ENCODE results near the gene TNRC18.
"Not testable (repeated sequence)": the region's sequence is repeated elsewhere in the genome, so short reads cannot be mapped to it uniquely, and the experiment has no call there.

Gene TNRC18

DNA sequence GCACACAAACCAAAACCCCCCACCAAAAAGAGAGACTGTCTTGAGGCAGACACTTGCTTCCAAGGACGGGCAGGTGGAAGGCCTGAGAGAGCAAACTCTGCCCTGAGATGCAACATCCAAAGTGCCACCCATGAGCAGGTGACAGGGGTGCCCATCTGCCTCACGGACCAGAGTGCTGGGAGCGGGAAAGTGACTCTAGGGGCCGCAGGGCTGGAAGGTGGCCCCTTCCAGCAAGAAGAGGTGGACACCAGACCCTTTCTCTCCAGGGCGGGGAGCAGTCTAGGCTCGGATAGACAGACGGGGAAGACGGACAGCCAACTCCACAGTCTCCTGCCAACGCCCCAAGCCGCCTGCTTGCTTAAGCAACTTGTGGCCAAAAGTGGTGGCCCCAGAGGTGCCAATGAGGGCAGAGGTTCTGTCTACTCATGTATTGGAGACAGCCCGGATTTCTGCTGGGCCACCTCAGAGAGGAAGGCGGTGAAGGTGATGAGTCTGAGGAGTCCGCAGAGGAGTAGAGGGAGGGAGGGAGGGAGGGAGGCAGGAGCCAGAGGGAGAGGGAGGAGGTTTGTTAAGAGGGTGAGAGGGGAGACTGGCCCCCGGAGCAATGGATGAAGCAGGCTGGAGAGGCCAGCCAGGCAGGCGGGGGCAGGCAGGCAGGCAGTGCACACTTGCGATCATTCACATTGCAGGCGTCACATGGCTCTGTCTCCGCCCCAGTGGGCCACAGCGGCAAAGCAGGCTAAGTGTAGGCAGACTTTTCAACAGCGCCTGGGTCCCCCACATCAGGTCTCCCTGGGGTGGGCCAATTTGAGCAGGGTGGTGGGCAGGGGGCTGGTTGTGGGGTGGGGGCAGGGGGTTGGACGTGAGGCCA lies 75.3 kb downstream of the TNRC18 start:
- DNase-seq, result no peak

DNA sequence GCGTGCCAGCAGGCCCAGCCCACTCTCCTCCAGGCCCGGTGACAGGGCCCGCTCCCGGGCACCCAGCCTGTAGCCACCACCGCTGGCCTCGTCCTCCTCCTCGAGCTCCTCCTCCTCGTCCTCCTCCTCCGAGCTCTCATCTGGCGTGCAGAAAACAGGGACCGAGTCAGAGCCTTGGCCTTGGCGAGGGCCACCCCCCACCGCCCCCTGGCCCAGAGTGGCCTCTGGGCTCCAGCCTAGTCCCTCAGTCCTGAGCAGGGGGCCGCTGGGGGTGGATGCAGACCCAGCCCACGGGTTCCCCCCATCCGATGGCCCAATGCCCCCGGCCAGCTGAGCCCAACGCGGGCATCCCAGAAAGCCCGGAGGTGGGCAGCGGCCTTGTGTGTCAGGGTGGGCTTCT lies 78.0 kb downstream of the TNRC18 start:
- no peak for DNase-seq

DNA sequence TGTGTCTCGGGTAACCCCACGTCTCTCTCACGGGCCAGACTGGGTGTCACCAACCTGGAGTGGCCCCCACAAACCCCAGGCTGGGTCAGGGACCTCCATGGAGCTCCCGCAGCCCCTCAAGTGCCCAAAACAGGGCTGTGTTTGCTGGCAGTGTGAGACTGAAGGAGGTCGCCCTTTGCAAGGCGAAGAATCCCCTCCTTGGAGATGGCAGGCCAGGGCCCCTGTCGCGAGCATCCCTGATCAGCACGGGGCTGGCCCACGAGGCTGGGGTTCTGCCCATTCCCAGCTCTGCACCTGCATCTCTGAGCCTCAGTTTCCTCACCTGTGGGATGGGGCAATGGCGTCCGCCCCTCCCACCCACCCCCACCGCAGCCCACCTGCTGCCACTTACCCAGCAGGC lies 78.5 kb downstream of the TNRC18 start:
- DNase-seq, result no peak

DNA sequence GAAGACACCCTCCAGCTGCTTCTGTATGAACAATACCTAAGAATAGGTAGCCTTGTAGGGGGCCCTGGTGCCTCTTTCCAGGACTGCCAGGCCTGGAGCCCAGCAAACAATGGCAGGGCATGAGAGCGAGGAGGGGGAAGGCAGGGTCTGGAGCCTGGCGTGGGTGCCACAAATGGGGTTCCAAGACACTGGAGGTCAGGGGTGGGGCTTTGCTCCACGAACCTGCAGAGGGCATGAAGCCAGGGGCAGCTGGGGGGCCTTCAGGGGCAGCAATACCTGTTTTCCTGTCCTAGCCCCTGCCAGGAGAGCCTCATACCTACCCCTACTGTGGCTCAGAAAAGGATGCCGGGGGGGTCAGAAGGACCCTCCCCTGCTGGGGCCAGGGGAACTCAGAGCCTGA lies 79.3 kb downstream of the TNRC18 start:
- DNase-seq, result no peak

DNA sequence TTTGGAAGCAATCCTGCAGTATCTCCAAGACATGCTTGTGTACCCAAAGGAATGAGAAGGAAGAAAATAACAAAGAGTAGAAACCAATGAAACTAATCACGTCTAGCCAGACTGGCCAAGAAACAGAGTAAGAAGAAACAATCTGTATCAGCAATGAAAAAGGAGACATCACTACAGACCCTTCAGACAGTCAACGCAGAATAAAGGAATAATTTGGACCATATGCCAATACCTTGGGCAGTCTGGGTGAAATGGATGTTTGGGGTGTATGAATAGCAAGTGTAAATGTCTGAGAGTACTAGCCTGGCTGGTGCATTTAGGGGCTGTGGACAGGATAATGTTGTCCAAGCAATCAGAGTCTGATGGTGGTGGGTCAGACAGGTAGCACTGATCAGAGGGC lies 79.8 kb downstream of the TNRC18 start:
- DNase-seq, result no peak

DNA sequence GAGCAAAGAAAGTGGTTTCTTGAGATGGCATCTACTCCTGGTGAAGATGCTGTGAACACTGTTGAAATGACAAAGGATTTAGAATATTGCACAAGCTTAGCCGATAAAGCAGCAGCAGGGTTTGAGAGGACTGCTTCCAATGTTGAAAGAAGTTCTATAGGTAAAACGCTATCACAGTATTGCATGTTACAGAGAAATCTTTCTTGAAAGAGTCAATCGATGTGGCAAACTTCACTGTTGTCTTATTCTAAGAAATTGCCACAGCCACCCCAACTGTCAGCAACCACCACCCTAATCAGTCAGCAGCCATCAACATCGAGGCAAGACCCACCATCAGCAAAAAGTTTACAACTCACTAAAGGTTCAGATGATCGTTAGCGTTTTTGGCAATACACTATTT lies 81.0 kb downstream of the TNRC18 start:
- no peak for DNase-seq

DNA sequence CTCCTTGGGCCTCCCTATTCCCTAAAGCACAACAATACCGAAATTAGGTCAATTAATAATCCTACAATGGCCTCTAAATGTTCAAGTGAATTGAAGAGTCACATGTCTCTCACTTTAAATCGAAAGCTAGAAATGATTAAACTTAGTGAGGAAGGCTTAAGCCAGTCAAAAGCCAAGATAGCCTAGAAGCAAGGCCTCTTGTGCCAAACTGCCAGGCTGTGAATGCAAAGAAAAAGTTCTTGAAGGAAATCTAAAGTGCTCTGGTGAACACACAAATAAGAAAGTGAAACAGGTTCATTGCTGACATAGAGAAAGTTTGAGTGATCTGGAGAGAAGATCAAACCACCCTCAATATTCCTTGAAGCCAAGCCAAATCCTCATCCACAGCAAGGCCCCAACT lies 83.7 kb downstream of the TNRC18 start:
- no peak for DNase-seq

DNA sequence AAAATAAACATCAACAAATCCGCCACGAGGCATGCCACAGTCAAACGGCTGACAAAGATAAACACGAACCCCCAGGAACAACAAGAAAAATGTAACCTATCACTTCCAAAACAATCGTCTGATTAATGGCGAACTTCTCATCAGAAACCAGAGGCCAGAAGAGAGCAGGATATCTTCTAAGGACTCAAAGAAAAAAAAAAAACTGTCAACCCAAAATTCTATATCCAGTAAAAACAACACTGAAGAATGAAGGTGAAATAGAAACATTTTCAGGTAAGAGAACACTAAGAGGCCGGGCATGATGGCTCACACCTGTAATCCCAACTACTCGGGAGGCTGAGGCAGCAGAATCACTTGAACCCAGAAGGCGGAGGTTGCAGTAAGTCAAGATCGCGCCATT lies 86.6 kb downstream of the TNRC18 start:
- no peak for DNase-seq

DNA sequence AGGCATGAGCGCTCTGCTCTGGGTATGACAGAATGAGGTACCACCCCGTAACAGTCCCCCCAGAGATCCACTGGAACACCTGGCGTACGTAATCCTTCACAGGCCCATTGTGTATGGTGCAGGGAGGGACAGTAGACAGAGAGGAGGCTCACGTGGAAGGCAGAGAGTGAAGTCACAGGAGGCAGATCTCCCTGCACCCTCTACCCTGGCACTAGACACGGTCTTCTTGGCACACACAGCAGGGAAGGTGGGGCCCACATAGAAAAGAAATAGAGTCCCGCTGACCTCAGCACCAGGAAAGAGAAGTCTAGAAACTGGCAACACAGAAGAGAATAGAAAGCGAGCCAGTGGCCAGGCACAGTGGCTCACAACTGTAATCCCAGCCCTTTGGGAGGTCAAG lies 89.0 kb downstream of the TNRC18 start:
- DNase-seq, result no peak

DNA sequence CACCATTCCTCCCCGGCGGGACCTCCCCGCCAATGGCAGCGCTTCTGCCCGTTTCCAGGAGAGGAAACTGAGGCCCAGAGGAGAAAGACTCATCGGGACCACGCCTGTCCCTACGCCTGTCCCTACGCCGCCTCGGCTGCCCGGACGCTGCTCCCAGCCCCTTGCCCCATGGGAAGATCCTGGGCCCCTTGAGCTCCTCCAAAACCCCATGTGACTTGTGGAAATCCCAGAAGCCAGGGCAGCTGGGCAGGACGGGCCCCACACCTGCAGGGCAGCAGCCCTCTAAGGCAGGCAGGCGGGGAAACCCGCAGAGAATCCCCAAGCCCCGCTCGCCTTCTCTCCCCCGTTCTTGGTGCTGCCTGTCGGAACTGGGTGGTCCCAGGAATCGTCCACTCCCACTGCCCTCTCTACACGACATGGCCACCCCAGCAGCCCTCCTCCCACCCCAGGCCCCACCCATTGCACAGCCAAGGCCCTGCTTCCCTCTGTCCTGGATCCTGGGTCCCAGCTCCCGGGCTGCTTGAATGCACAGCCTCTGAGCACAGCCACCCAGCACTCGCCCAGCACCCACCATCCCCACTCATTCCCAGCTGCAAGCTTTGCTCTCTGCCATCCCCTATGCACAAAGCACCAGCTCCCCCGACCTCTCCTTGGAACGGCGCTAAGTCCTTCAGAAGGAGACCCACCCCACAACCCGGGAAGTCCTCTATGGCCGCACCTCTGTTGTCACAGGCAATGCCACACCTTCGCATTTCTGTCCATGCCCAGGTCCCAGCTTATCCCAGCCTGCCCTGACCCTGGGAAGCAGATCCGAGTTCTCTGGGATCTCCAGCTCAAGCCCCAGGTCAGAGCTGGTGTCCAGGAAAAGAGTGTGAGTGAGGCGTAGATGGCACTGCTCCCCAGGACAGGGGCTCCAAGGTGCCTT lies 90.3 kb downstream of the TNRC18 start:
- DNase-seq, result no peak

DNA sequence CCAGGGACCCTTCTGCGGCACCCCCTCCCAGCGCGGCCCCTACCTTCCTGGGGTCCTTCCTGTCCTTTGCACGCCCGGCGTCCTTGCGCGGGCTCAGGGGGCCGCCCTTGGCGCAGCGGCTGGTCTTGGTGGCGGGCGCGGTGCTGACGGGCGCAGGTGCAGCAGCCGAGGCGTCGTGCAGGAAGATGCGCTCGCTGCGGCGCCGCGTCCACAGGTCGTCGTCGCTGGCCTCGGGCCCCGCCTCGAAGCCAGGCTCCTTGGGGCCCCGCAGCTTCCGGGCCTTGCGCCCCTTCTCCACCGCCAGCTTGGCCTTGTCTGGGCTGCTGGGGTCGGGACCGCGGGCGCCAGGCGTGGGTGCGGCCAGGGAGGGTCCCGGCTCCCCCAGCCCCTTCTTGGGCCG lies 91.1 kb downstream of the TNRC18 start:
- no peak for DNase-seq

DNA sequence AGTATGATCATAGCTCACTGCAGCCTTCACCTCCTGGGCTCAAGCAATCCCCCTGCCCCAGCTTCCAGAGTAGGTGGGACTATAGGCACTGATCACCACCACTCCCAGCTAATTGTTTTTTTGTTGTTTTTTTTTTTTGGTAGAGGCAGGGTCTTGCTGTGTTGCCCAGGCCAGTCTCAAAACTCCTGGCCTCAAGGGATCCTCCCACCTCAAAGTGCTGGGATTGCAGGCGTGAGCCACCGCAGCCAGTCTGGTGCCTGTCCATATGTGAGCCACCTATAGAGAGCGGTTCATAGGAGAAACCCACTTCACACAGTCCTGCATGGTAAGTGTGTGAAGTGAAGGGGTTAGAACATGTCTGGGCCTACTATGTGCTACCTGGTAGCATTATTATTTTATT lies 93.3 kb downstream of the TNRC18 start:
- no peak for DNase-seq

DNA sequence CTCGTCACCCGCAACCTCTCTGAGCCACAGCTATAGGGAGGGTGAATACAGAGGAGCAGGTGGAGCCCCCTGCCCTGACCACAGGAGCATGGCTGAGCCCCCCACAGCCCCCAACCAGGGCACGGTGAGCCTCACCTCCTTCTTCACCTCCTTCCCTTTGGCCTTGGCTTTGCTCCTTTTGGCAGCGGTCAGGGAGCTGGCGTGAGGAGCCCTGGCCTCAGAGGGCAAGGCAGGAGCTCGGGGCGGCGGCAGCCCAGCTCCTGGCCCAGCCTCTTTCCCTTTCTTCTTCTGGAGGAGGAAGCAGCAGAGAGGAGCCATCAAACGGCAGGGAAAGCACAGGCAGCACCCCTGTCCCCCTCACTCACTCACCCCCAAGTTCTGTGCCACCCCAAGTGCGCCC lies 98.7 kb downstream of the TNRC18 start:
- no peak for DNase-seq

DNA sequence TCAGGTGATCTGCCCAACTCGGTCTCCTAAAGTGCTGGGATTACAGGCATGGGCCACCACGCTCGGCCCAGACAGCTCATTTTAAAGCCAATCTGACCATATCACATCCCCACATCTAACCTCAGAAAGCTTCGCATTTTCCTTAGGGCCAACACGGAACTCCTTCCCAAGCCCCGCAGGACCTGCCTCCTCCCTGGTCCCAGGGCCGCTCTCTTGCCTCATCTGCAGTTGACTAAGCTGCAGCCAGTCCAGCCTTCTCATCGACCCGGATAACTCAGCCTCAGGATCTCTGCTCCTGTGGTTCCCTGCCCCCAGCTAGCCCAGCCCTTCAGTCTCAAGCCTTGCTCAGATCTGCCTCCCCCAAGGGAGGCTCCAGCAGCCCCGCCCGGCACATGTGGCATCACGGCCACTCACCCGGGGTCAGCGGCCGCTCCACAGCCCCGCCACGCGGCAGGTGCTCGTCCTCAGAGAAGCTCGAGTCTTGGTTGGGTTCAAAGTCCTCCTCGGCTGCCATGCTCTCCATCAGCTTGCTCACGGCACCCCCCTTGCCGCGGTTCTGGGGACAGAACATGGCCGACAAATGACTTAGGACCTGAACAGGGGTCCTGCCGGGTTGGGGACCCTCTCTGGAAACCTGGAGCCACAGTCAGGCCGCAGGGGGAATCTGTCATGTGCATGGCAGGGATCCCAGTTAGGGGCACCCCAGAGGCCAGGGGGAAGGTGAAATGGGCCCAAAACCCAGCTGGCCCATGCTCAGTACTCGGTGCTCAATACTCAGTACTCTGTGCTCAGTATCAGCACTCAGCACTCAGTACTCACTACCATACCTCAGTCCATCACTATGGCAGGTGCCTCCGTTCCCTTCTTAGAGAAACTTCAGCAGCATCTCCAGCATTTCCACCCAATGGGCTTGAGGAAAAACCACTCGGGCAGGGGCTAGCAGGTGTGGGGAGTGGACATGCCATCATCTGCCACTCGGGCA lies 99.5 kb downstream of the TNRC18 start:
- not testable (repeated sequence) for DNase-seq

DNA sequence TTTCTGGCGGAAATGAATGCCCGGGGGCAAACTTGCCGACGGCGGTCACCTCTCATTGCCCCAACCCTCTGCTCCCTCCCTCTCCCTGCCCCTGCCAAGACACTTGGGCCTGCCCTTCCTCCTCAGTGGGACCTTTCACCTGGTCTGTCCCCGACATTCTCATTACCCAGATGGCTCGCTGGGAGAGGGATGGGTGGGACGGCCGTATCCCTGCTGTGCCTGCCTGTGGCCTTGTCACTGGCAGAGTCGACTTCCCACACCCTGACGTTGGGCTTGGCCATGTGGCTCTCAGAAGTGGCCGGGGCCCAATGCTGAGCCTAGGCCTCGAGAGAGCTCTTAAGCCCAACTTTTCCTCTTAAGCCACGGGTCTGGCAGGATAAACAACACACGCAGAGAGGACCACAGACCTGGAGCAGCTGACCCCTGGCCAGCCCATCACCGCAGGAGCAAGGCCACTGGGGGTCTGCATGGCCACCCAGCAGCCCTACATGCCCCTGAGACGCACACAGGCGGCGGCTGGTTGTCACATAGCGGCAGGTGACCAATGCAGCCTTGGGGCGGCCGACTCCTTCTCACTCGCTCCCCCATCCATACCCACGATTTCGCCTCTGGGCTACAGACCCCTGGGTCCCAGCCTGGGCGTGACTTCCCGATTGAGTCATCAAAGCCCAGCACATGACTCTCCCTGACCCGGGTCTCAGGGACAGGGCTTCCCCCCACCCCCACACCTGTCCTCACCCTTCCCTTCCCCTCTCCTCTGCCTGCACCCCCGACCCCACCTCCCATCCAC lies 100.8 kb downstream of the TNRC18 start:
- no peak for DNase-seq

DNA sequence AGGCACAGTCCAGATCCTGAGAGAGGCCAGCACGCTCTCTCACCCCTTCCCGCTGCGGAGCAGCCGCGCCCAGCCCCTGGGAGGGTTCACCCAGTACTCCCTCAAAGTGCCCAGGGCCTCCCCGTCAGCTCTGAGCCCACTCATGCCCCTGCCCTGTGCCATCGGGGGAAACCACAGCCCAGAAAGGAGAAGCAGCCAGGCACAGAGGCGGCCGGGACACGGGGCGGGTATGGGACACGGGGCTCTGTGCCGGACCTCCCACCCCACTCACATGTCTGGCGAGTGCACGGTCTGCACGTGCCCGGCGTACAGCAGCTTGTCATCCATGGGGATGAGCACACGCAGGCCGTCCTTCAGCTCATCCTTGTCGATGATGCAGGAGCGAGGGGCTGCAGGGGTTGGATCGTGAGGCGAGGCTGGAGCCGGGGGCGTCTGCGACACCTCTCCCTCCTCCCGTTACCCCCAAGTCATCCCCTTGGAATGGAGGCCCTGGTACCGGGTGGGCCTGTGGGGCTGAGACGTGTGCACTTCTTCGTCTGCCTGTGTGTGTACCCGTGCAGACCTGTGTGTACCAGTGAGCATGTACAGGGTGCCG lies 102.7 kb downstream of the TNRC18 start:
- no peak for DNase-seq

DNA sequence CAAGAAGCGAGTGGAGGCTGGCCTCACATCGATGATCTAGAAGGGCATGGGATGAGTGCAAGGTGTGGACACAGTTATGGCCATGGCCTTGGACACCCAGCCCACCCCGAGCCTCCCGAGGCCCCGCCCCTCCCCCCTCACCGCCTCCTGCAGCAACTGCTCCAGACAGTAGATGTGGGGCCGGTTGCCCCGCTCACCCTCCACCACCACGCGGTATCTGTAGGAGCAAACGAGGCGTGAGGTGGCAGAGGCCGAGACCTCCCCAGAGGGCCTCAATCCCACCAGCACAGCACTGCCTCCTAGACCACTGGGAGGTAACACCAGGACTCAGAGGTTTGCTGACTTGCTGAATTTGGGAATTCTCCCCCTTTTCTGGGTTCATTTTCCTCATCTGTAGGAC lies 103.2 kb downstream of the TNRC18 start:
- DNase-seq, result no peak

DNA sequence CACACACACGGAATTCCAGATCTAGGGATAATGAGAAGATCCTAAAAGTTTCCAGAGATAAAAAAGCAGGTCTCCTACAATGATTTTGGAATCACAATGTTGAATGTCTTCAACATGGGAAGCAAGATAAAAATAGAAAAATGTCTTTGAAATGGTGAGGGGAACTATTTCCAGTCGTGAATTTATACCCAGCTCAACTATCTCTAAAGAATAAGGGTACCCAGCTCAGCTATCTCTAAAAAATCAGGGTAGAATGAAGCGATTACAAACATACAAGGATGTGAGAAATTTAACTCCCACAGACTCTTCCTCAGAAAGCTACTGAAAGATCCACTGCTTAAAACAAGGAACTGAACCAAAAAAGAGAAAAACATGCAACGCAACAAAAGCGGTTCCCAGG lies 105.0 kb downstream of the TNRC18 start:
- DNase-seq, result not testable (repeated sequence)

DNA sequence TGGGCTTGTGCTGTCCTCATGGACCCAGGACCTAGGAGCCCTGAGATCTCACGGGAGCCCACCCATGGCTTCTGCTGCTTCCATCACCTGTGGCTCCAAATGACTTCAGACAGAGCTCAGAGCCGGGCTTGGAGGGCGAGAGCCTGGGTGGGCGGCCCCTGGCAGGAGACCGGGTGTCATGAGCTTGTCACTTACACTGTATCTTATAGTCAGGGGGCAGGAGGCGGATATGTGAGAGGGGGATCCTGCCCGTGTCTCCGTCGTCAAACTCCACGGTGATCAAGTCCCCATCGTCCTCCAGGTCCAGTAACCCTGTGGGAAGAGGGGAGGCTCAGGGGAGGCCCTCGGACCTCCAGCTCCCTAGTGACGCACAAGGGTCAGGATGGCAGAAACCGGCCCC lies 107.9 kb downstream of the TNRC18 start:
- DNase-seq, result no peak

DNA sequence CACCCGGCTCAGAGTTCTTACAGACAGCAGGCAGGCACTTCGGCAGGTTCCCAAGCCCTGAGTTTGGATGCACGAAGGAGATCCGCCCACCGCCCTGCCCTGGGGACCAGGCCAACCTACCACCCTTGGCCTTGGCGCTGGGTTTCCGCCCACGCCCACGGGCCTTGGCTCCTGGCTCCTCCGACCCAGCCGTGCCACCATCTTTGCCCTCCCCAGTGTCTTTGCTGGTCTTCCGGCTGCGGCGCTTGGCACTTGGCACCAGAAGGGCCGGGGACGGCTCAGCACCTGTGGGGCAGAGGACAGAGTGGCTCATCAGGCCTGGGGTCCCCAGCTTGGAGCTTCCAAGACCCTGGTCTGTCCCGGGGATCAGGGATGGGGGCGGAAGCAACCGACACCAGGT lies 108.8 kb downstream of the TNRC18 start:
- DNase-seq, result no peak

DNA sequence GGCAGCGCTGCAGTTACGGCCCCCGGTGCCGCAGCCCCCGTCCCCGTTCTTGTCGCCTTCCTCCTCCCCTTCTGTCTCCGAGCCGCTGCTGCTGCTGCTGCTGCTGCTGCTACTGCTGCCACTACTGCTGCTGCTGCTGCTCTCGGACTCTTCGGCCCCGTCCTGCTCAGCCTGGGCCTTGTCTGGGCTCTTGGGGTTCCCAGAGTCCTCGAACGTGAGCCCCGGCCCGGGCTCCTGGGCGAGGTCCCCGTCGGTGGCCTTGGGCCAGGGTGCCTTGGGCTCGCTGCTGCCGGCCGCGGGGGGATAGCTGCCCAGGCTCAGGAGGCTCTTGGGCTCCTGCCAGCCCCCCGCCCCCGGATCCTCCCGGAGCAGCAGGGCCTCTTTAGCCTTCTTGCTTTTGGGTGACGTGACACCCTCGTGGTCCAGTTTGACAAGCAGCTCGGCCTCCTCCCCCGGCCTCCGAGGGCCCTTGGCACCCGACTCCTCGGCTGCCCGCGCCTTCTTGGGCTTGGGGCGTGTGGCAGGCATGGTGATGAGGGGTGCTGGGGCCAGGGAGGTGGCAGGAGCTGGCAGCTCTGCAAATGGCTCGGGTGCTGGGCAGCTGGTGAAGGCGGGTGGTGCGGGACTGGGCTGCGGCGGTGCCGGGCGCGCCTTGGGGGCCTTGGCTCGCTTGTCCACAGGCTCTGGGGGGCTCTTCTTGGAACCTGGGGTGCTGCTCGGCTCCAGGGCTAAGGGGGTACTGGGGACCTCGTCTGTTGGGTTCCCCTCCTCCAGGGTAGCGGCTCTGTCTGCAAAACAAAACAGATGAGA lies 110.4 kb downstream of the TNRC18 start:
- DNase-seq, result not testable (repeated sequence)

Data from COR-L47 (cell line).